HepG2 (cell line): Measurements from ENCODE around the gene AKAP12. TPM values are rescaled to one million over a fixed set of nuclear protein-coding genes. Genes with fewer than 3 reads are reported as not detected.
A peak's percentile ranks its signal among the peaks of the same experiment; 100 is the strongest.

ENCODE experiments used
- ATAC-seq: fragments of 200-7000 bp; cut with Tn5 transposase; 3 replicates; pipeline ENCODE4 v1.9.1; 2020; ENCODE audit warnings: mild to moderate bottlenecking, moderate library complexity
- BruUV-seq: library from RNA; stranded (reverse); fragments of 400-500 nt; replicated peaks from 2 replicates; lab custom pipeline; 2021; lab: Mats Ljungman, UMichigan
- CTCF ChIA-PET: fragments of 300-600 bp; formaldehyde crosslinking; extraction: SDS; loops from one replicate; lab custom pipeline; 2021; ENCODE audit warnings: low total read pairs, inconsistent platforms, low intra/inter-chr PET ratio; lab: Yijun Ruan, JAX
- POLR2A ChIA-PET: fragments of 350-600 bp; sonication (Branson Sonifier 250); formaldehyde crosslinking; loops from one replicate; lab custom pipeline; 2020; ENCODE audit warnings: antibody characterized with exemption, inconsistent platforms; lab: Yijun Ruan, JAX
- DNase-seq: peaks from one replicate; pipeline ENCODE4 v3.0.0-alpha.2; 2015; ENCODE audit warnings: low spot score
- FAIRE-seq: peaks from 3 replicates; lab custom pipeline; 2011; peaks lifted over from hg19 to GRCh38; lab: Jason Lieb, UNC
- H2AFZ ChIP-seq: one replicate; pipeline ENCODE4 v1.6.1; 2011; ENCODE audit warnings: low read length, inconsistent platforms
- H3K27ac ChIP-seq: fragments of 300-600 bp; 3 replicates; pipeline ENCODE4 v1.8.0; 2011; ENCODE audit warnings: mixed run types, mild to moderate bottlenecking, mixed read lengths, low read length, inconsistent platforms; ENCODE audit not compliant: insufficient read depth; ENCODE audit errors: extremely low read length
- H3K27me3 ChIP-seq, 2 experiments: fragments of 200-600 bp in 1 of 2; 2 replicates in 1 of 2; 3 replicates in 1 of 2; pipeline versions ENCODE4 v1.6.0 to v1.8.0; 2011; ENCODE audit warnings: low read length in 2 of 2, mild to moderate bottlenecking in 2 of 2, moderate library complexity in 2 of 2, inconsistent platforms in 1 of 2; ENCODE audit not compliant: insufficient read depth in 2 of 2, control insufficient read depth in 1 of 2
- H3K36me3 ChIP-seq, 2 experiments: fragments of 200-600 bp in 1 of 2; replicated peaks in 1 of 2; 2 replicates in 1 of 2; 3 replicates in 1 of 2; pipeline versions ENCODE4 v1.5.1 to v1.8.0; 2011; ENCODE audit warnings: low read length in 2 of 2, inconsistent platforms in 1 of 2; ENCODE audit not compliant: insufficient read depth in 2 of 2, control insufficient read depth in 1 of 2
- H3K4me1 ChIP-seq: 2 replicates; pipeline ENCODE4 v1.5.1; 2012; ENCODE audit warnings: low read length, inconsistent platforms; ENCODE audit not compliant: insufficient read depth
- H3K4me2 ChIP-seq: 2 replicates; pipeline ENCODE4 v1.6.0; 2011; ENCODE audit warnings: low read depth, low read length, inconsistent platforms
- H3K4me3 ChIP-seq, 3 experiments: fragments of 200-600 bp in 1 of 3; sonication (generic), shearing (Covaris generic) in 1 of 3; replicated peaks in 1 of 3; 2 replicates each; pipeline ENCODE4 v1.5.1; 2011 to 2016; ENCODE audit warnings: low read length in 3 of 3, inconsistent platforms in 2 of 3, low read depth in 2 of 3, mild to moderate bottlenecking in 2 of 3, control low read depth in 1 of 3, mixed read lengths in 1 of 3; ENCODE audit not compliant: insufficient read depth in 1 of 3
- H3K79me2 ChIP-seq: one replicate; pipeline ENCODE4 v1.6.1; 2011; ENCODE audit warnings: low read length, inconsistent platforms; ENCODE audit not compliant: insufficient read depth
- H3K9ac ChIP-seq: 2 replicates; pipeline ENCODE4 v1.6.0; 2011; ENCODE audit warnings: mild to moderate bottlenecking, low read depth, low read length, inconsistent platforms; ENCODE audit not compliant: insufficient read depth
- H3K9me3 ChIP-seq: 2 replicates; pipeline ENCODE4 v1.5.1; 2012; ENCODE audit warnings: mild to moderate bottlenecking, low read length
- H4K20me1 ChIP-seq: 2 replicates; pipeline ENCODE4 v1.6.0; 2011; ENCODE audit warnings: inconsistent platforms, mild to moderate bottlenecking, low read length, moderate library complexity; ENCODE audit not compliant: insufficient read depth
- ASH2L ChIP-seq: fragments of 300-600, 200-600 bp; sonication (generic); IDR thresholded peaks from 2 replicates; pipeline ENCODE4 v1.7.0; 2017; ENCODE audit warnings: low read depth, mild to moderate bottlenecking, moderate library complexity, mixed read lengths, low read length; ENCODE audit not compliant: insufficient read length
- RBFOX2 ChIP-seq: fragments of 200-400 bp; formaldehyde crosslinking; IDR thresholded peaks from 2 replicates; pipeline ENCODE4 v1.6.1; 2017; ENCODE audit warnings: low read depth, mild to moderate bottlenecking, low read length
- ZHX1 ChIP-seq: sonication (generic); formaldehyde crosslinking; IDR thresholded peaks from 2 replicates; pipeline ENCODE4 v1.8.1; 2022; ENCODE audit warnings: low read depth, mild to moderate bottlenecking, missing genetic modification reagents
- ZKSCAN5 ChIP-seq: sonication (generic); formaldehyde crosslinking; IDR thresholded peaks from 2 replicates; pipeline ENCODE4 v1.5.1; 2020; ENCODE audit warnings: mild to moderate bottlenecking, missing genetic modification reagents
- ZKSCAN8 ChIP-seq: IDR thresholded peaks from 2 replicates; pipeline ENCODE4 v1.6.1; 2016; ENCODE audit warnings: borderline replicate concordance, missing genetic modification reagents, missing compliant biosample characterization
- ZNF33B ChIP-seq: sonication (generic); formaldehyde crosslinking; IDR thresholded peaks from 2 replicates; pipeline ENCODE4 v1.5.1; 2020; ENCODE audit warnings: mild to moderate bottlenecking, missing genetic modification reagents
- WGBS: methylation state at CpG from one replicate; pipeline ENCODE4 v1.1.6; 2017; ENCODE audit warnings: low lambda C conversion rate; 5-methylcytosine and 5-hydroxymethylcytosine counted together
- in situ Hi-C: cut with HindIII; loops from 2 replicates; pipeline ENCODE4 v1.10.0; 2017; ENCODE audit warnings: low pct_unique_long_range_greater_than_20kb; ENCODE audit not compliant: extremely low pct_ligation_motif_present
- intact Hi-C: fragments of 100-400 bp; cut with micrococcal nuclease; formaldehyde crosslinking; loops from one replicate; pipeline ENCODE4 v1.10.0; 2022; ENCODE audit not compliant: unreplicated experiment
- polyA plus RNA-seq, 8 experiments: library from polyadenylated mRNA; depleted of rRNA in 3 of 8; stranded (reverse) in 7 of 8; unstranded in 1 of 8; fragments of >200 nt; fragmentation: Illumina TruSeq in 4 of 8; extraction: Trizol in 4 of 8; gene quantifications; 2 replicates each; pipeline versions ENCODE4 v1.2.1 to v1.2.3, GENCODE V29; 2011 to 2016; ENCODE audit warnings: low read depth in 4 of 8, missing spikeins in 1 of 8, mixed read lengths in 1 of 8; ENCODE audit not compliant: insufficient read depth in 1 of 8
- total RNA-seq, 5 experiments: library from RNA; depleted of rRNA; stranded (reverse); fragments of >200 nt; fragmentation: Illumina TruSeq; extraction: Trizol; gene quantifications; 2 replicates each; pipeline ENCODE4 v1.2.3, GENCODE V29; 2016; ENCODE audit warnings: low read depth in 1 of 5

The AKAP12 gene
- total and polyA plus RNA-seq, 2 of the 13 experiments (the other 11 are each of a cell fraction or from before 2014, with no cell fraction given), result 10.6 to 19.0 TPM

- BruUV-seq, result TSS peak; percentile 70
- TF ChIP-seq ZNF33B (CRISPR knock-in tag) (peak; percentile 1; the same call in 1 of the 2 replicates), RBFOX2 (0 out of 2 replicates have a peak, but pooled peaks have one; percentile 14), ZKSCAN5 (CRISPR knock-in tag) (no peak), ZHX1 (CRISPR knock-in tag) (no peak), ASH2L (peak; percentile 7), ZKSCAN8 (CRISPR knock-in tag) (0 out of 2 replicates have a peak, but pooled peaks have one; percentile 0)
- Histone ChIP-seq H3K9ac (peak overlapping the region; percentile 65), H3K9me3 (no peaks in the 10 kb centered on the region), H3K36me3 (no peaks in the 10 kb centered on the region), H3K4me3 (peak overlapping the region; percentile 59 to 81 (median 70)), H3K4me1 (peaks cover 45% of the 10 kb centered on the region), H4K20me1 (no peaks in the 10 kb centered on the region), H2AFZ (peak overlapping the region; percentile 62), H3K79me2 (no peaks in the 10 kb centered on the region), H3K27ac (no peak overlapping the region), H3K4me2 (peak overlapping the region; percentile 84), H3K27me3 (no peaks in the 10 kb centered on the region)
- ATAC-seq (peak; percentile 14), DNase-seq (no peak), FAIRE-seq (no peak)
- WGBS, result 47% methylated on average over 8 of the region's 8 CpGs
- POLR2A ChIA-PET, result interaction anchor here (1.1 to 3.1 kb wide), 5 partner anchors 9 to 434 kb away, joined by 3 to 17 read pairs (median 6); no protein-coding TSS in a partner anchor
- intact Hi-C loops, result loop anchor here (10.0 kb wide), 2 partner anchors 121 to 201 kb away; no protein-coding TSS in a partner anchor
- in situ Hi-C loops, result loop anchor here (5.0 to 25.0 kb wide), 3 partner anchors 314 to 914 kb away; no protein-coding TSS in a partner anchor
- CTCF ChIA-PET, result interaction anchor here (0.5 to 5.5 kb wide), 3 partner anchors 8 to 813 kb away, joined by 3 to 67 read pairs (median 3); no protein-coding TSS in a partner anchor
Observed at GRCh38 chr6:151326116-151326825, 86.5 kb downstream of the AKAP12 start.
